Keratinocyte (primary cell): ENCODE results near the gene NRDC.

Source experiments
- CTCF ChIP-seq, 3 experiments: IDR thresholded peaks in 1 of 3; conservative IDR thresholded peaks in 1 of 3; optimal IDR thresholded peaks in 1 of 3; 2 replicates in 2 of 3; 3 replicates in 1 of 3; pipeline versions ENCODE3 to v1.5.1; 2011; ENCODE audit warnings: low read length in 3 of 3, mild to moderate bottlenecking in 3 of 3, moderate library complexity in 2 of 3, control low read depth in 1 of 3, inconsistent platforms in 1 of 3; ENCODE audit not compliant: insufficient read depth in 2 of 3; ENCODE audit errors: extremely low read depth in 1 of 3
- EZH2 ChIP-seq: IDR thresholded peaks from one replicate; pipeline ENCODE4 v1.6.1; 2012; ENCODE audit warnings: inconsistent platforms, mild to moderate bottlenecking, low read length, moderate library complexity

GRCh38 chr1:51907079-51907702 is 28.7 kb upstream of the NRDC start:
- TF ChIP-seq CTCF (optimal IDR thresholded peaks at IDR 0.05 in 1 of 3, IDR thresholded peaks at IDR 0.05 in 1 of 3, conservative IDR thresholded peaks at IDR 0.05 in 1 of 3; ENCODE audit: extremely low read depth in 1 of 3, insufficient read depth in 2 of 3, low read length in 3 of 3) (no peak), EZH2 (no peak)
